ENCODE measurements around the gene SLC25A29.

GRCh38 chr14:100330388-100330931 is 24.2 kb upstream of the SLC25A29 start:
- TF ChIP-seq, protein P1, sequence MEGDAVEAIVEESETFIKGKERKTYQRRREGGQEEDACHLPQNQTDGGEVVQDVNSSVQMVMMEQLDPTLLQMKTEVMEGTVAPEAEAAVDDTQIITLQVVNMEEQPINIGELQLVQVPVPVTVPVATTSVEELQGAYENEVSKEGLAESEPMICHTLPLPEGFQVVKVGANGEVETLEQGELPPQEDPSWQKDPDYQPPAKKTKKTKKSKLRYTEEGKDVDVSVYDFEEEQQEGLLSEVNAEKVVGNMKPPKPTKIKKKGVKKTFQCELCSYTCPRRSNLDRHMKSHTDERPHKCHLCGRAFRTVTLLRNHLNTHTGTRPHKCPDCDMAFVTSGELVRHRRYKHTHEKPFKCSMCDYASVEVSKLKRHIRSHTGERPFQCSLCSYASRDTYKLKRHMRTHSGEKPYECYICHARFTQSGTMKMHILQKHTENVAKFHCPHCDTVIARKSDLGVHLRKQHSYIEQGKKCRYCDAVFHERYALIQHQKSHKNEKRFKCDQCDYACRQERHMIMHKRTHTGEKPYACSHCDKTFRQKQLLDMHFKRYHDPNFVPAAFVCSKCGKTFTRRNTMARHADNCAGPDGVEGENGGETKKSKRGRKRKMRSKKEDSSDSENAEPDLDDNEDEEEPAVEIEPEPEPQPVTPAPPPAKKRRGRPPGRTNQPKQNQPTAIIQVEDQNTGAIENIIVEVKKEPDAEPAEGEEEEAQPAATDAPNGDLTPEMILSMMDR (IDR thresholded peaks at IDR 0.05), result no peak
- TF ChIP-seq ZFX (IDR thresholded peaks at IDR 0.05; ENCODE audit: borderline replicate concordance), result no peak

Measured in 22Rv1 (cell line).